Measurements from ENCODE around the gene NFATC2. TPM values are rescaled to one million over a fixed set of nuclear protein-coding genes. Genes with fewer than 3 reads are reported as not detected.

NFATC2 gene
- 100 to 1,000 TPM; 141 to 195 (median 160) TPM for total RNA-seq
- 59.0 TPM for total RNA-seq (2013)

DNA sequence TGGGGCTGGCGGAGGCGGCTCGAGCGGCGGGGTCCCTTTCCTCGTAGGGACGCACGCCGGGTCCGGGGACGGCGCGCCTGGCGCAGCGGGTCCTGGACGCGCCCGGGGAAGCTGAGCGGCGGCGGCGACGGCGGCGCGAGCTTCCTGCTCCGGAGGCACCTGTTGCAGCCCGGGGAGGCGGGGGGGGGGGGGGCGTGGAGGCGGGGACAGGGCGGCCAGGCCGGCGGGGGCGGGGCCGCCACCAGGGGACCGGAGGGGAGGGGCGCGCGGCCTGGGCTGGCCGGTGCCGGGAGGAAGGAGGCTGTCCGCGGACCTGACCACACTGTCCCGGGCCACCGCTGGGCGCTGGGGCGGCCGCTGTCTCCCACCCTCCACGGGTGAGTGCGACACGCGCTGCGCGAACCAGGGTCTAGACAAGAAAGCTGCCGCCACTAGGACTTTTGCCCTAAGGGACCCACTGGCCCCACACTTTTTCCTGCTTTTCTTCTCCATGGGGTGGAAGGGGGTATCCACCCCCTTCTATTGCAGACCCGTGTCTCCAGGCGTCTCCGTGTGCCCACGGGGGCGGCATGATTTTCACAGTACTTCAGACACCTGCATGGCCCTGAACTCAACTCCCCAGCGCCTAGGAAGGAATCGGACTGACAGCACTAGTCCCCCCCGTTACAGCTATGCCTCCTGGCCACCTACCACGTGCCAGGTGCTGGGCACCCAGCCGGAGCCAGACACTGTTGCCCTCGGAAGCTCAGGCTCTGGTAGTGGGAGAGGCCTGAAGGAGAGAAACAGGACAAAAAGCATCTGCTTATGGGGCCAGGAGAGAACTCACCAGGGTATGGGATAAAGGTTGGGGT lies at the start of gene NFATC2:
Gene NFATC2, minus strand, starts transcription at position 149 of the 851 bp plus-strand sequence. CDS start 220 bp downstream, outside the sequence.
- no peaks in the 10 kb centered on the region for H3K9me3 Mint-ChIP-seq
- ATAC-seq (peak; percentile 12 to 40 (median 27)), DNase-seq (peak; percentile 53 to 79)
- TF ChIP-seq, protein P1, sequence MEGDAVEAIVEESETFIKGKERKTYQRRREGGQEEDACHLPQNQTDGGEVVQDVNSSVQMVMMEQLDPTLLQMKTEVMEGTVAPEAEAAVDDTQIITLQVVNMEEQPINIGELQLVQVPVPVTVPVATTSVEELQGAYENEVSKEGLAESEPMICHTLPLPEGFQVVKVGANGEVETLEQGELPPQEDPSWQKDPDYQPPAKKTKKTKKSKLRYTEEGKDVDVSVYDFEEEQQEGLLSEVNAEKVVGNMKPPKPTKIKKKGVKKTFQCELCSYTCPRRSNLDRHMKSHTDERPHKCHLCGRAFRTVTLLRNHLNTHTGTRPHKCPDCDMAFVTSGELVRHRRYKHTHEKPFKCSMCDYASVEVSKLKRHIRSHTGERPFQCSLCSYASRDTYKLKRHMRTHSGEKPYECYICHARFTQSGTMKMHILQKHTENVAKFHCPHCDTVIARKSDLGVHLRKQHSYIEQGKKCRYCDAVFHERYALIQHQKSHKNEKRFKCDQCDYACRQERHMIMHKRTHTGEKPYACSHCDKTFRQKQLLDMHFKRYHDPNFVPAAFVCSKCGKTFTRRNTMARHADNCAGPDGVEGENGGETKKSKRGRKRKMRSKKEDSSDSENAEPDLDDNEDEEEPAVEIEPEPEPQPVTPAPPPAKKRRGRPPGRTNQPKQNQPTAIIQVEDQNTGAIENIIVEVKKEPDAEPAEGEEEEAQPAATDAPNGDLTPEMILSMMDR (IDR thresholded peaks at IDR 0.05) = no peak
- H3K4me1 Mint-ChIP-seq = peaks cover 49 to 61% of the 10 kb centered on the region in 2 donors
- 2% methylated on average over 52 of the region's 67 CpGs for WGBS (ENCODE audit: insufficient coverage)
- H3K27me3 Mint-ChIP-seq (ENCODE audit: low read depth in 2 of 2) = peaks cover 0 to 7% of the 10 kb centered on the region in 2 donors
- H3K36me3 ChIP-seq (ENCODE audit: control insufficient read depth, insufficient read depth, low read length) = peaks cover 12% of the 10 kb centered on the region
- peak within 1 kb of the TSS; percentile 93 for H3K4me3 ChIP-seq (ENCODE audit: low read length)
- no peaks in the 10 kb centered on the region for H3K9me3 ChIP-seq (ENCODE audit: control insufficient read depth, insufficient read depth, low read length)
- H3K27ac ChIP-seq (ENCODE audit: low read length) = peak within 1 kb of the TSS; percentile 91
- peaks cover 36% of the 10 kb centered on the region for H3K4me1 ChIP-seq (ENCODE audit: control insufficient read depth, insufficient read depth, low read length)
- no peaks in the 10 kb centered on the region for H3K27me3 ChIP-seq (ENCODE audit: control insufficient read depth, insufficient read depth, low read length)
- intact Hi-C loops (cut with micrococcal nuclease) = loop anchor here (5.0 kb wide), 2 partner anchors 125 to 155 kb away; no protein-coding TSS in a partner anchor
- H3K36me3 Mint-ChIP-seq = no peaks in the 10 kb centered on the region
- H3K4me3 Mint-ChIP-seq = peak within 1 kb of the TSS; percentile 99
- peak within 1 kb of the TSS; percentile 95 to 100 for H3K27ac Mint-ChIP-seq

DNA sequence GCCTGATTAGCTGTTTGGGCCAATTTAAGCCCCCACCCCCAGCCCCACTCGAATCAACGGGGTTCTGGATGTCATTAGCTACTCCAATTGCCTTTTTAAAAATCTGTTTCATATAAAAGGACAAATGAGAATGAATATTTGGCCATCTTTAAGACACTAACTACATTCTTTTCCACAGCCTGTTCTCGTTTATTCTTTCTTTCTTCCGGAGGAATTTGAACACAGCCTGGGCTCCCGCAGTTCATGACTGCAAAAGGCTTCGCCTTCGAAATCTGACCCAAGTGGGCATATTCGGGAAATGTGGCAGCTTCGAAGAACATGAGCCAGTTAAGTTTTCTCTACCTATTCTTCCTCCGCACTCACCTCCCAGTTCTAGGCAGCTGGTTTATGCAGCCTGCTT lies 49.4 kb upstream of the NFATC2 start:
- Mint-ChIP-seq H3K27me3 (ENCODE audit: low read depth in 2 of 2) (no peaks in the 10 kb centered on the region), H3K9me3 (no peaks in the 10 kb centered on the region), H3K27ac (no peak overlapping the region), H3K4me3 (no peak overlapping the region), H3K36me3 (no peaks in the 10 kb centered on the region), H3K4me1 (peaks cover 25 to 30% of the 10 kb centered on the region in 2 donors)
- TF ChIP-seq, protein P1 (IDR thresholded peaks at IDR 0.05) = no peak
- WGBS (ENCODE audit: insufficient coverage) = 96% methylated on average over 8 of the region's 10 CpGs
- intact Hi-C loops (cut with micrococcal nuclease) = loop anchor here (10.0 kb wide), 1 partner anchor 377 kb away; no protein-coding TSS in a partner anchor
- DNase-seq (no peak), ATAC-seq (no peak)
- Histone ChIP-seq H3K9me3 (ENCODE audit: control insufficient read depth, insufficient read depth, low read length) (no peaks in the 10 kb centered on the region), H3K36me3 (ENCODE audit: control insufficient read depth, insufficient read depth, low read length) (no peaks in the 10 kb centered on the region), H3K4me1 (ENCODE audit: control insufficient read depth, insufficient read depth, low read length) (peaks cover 23% of the 10 kb centered on the region), H3K27ac (ENCODE audit: low read length) (no peak overlapping the region), H3K4me3 (ENCODE audit: low read length) (no peak overlapping the region), H3K27me3 (ENCODE audit: control insufficient read depth, insufficient read depth, low read length) (no peaks in the 10 kb centered on the region)

DNA sequence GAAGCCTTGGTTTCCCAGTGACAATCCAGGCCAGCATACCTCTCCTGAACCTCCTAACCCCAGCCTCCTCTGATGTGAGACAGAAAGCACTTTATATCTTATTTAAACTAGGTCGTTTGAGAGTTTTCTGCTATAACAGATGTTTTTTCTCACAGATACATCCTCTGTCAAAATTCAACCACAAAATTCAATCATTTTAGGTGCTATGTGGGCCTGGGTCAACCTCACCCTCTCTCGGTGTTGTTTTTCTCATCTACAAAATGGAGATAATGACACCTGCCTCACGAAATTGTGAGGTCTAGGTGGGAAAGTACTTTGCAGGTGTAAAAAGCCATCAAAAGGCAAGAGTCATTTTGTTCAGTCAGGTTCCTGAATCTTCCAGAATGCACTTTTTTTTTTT lies 46.2 kb upstream of the NFATC2 start:
- no peaks in the 10 kb centered on the region for H3K9me3 ChIP-seq (ENCODE audit: control insufficient read depth, insufficient read depth, low read length)
- peak overlapping the region; percentile 50 for H3K4me3 Mint-ChIP-seq
- WGBS (ENCODE audit: insufficient coverage) = 42% methylated on average over 3 of the region's 3 CpGs
- no peaks in the 10 kb centered on the region for H3K27me3 ChIP-seq (ENCODE audit: control insufficient read depth, insufficient read depth, low read length)
- H3K4me1 Mint-ChIP-seq = peaks cover 16 to 24% of the 10 kb centered on the region in 2 donors
- peak overlapping the region; percentile 69 to 70 for H3K27ac Mint-ChIP-seq
- H3K27me3 Mint-ChIP-seq (ENCODE audit: low read depth in 2 of 2) = no peaks in the 10 kb centered on the region
- intact Hi-C loops (cut with micrococcal nuclease) = no loop called here
- H3K4me3 ChIP-seq (ENCODE audit: low read length) = no peak overlapping the region
- ATAC-seq = peak; percentile 42 to 79 (median 70)
- H3K36me3 ChIP-seq (ENCODE audit: control insufficient read depth, insufficient read depth, low read length) = no peaks in the 10 kb centered on the region
- peaks cover 16% of the 10 kb centered on the region for H3K4me1 ChIP-seq (ENCODE audit: control insufficient read depth, insufficient read depth, low read length)
- H3K36me3 Mint-ChIP-seq = no peaks in the 10 kb centered on the region
- DNase-seq = no peak
- H3K9me3 Mint-ChIP-seq = no peaks in the 10 kb centered on the region
- no peak overlapping the region for H3K27ac ChIP-seq (ENCODE audit: low read length)
- TF ChIP-seq, protein P1 (IDR thresholded peaks at IDR 0.05) = no peak

All from natural killer cell (primary cell).